Measurements from ENCODE around the gene CNTNAP5.

The CNTNAP5 gene

DNA sequence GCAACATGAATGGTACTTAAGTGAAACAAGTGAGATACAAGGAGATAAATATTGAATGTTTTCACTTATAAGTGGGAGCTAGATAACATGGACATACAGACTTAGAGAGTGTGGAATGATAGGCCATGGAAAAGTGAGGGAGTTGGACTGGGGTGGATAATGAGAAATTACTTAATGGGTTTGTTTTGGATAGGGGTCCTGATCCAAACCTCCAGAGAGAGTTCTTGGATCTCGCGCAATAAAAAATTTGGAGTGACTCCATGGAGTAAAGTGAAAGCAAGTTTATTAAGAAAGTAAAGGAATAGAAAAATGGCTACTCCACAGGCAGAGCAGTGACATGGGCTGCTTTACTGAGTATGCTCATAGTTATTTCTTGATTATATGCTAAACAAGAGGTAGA lies 508.9 kb downstream of the CNTNAP5 start:
- TF ChIP-seq, protein P1, sequence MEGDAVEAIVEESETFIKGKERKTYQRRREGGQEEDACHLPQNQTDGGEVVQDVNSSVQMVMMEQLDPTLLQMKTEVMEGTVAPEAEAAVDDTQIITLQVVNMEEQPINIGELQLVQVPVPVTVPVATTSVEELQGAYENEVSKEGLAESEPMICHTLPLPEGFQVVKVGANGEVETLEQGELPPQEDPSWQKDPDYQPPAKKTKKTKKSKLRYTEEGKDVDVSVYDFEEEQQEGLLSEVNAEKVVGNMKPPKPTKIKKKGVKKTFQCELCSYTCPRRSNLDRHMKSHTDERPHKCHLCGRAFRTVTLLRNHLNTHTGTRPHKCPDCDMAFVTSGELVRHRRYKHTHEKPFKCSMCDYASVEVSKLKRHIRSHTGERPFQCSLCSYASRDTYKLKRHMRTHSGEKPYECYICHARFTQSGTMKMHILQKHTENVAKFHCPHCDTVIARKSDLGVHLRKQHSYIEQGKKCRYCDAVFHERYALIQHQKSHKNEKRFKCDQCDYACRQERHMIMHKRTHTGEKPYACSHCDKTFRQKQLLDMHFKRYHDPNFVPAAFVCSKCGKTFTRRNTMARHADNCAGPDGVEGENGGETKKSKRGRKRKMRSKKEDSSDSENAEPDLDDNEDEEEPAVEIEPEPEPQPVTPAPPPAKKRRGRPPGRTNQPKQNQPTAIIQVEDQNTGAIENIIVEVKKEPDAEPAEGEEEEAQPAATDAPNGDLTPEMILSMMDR (IDR thresholded peaks at IDR 0.05; ENCODE audit: insufficient read depth, low read length, missing control alignments): no peak
- ChIA-PET POLR2A (no interaction called here), CTCF (no interaction called here)
- no peak for DNase-seq (ENCODE audit: low read depth, low spot score)
- no peak overlapping the region for H3K4me3 ChIP-seq (ENCODE audit: low read depth, low read length)

DNA sequence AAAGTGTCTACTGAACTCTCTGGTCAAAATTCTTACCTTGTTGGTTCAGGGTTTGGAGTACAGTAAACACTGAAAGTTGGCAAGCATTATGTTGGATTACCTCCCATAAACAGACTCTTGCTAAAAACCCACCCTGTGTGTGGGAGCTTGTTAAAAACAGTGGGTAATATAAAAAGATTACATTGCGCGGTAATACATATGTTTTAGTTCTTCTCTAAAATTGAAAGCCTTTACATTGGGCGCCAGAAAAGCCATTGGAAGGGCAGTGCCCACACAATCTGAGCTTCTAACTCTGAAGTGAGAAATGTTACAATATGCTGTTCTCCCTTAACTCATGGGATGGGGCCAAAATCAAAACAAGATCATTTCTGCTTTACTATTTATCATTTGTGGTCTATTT lies 510.7 kb downstream of the CNTNAP5 start:
- no peak overlapping the region for H3K4me3 ChIP-seq (ENCODE audit: low read depth, low read length)
- no peak for DNase-seq (ENCODE audit: low read depth, low spot score)
- TF ChIP-seq, protein P1 (IDR thresholded peaks at IDR 0.05; ENCODE audit: insufficient read depth, low read length, missing control alignments): no peak
- POLR2A ChIA-PET: no interaction called here
- CTCF ChIA-PET: no interaction called here

DNA sequence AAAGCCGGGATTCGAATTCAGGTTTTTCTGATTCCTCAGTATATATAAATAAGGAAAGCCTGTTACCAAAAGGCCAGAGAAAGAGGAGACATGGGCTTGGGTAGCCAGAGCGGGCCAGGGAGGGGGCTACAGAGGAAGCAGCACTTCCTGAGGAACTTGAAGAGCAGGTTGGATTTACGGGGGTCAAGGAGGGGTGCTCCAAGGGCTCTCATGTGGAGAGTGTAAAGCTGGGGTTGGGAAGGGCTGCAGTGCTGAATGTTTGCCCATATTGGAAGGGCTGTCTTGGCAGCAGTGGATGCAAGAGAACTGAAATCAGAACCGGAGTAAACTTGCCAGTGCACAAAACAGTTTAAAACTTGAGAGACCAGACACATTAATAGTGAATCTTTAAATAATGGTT lies 511.5 kb downstream of the CNTNAP5 start:
- DNase-seq (ENCODE audit: low read depth, low spot score): no peak
- POLR2A ChIA-PET: no interaction called here
- no peak overlapping the region for H3K4me3 ChIP-seq (ENCODE audit: low read depth, low read length)
- TF ChIP-seq, protein P1 (IDR thresholded peaks at IDR 0.05; ENCODE audit: insufficient read depth, low read length, missing control alignments): no peak
- CTCF ChIA-PET: no interaction called here

DNA sequence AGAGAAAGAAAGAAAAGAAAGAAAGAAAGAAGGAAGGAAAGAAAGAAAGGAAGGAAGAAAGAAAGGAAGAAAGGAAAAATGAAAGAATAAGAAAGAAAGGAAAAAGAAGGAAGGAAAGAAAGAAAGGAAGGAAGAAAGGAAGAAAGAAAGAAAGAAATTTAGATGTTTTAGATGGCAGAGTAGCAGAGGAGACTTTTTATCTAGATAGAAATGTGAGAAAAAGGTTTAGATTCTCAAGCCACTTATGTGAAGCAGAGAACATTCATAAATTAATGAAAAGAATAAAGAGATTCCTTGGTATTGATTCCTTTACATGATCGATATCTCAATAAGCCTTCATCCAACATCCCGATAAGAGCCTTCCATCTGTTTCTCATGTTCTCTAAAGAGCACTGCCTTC lies 513.5 kb downstream of the CNTNAP5 start:
- no peak for DNase-seq (ENCODE audit: low read depth, low spot score)
- TF ChIP-seq, protein P1 (IDR thresholded peaks at IDR 0.05; ENCODE audit: insufficient read depth, low read length, missing control alignments): no peak
- CTCF ChIA-PET: no interaction called here
- no peak overlapping the region for H3K4me3 ChIP-seq (ENCODE audit: low read depth, low read length)
- POLR2A ChIA-PET: no interaction called here

DNA sequence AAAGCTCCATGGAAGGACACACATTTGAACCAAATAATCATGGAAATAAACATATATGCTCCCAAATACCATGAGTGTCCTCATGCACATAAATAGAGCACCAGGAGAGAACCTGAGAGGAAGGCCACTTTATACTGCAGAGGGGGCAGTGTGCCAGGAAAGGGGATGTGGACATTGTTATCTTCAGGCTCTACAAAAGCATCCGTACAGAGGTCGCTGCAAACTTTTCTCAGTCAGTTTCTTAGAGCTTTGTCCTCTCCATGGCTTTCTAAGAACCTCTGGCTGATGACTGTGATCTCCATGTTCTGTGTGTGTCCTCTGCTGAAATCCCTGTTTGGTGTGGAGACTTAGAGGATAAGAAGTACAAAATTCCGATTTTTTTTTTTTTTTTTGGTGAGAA lies 515.7 kb downstream of the CNTNAP5 start:
- no peak overlapping the region for H3K4me3 ChIP-seq (ENCODE audit: low read depth, low read length)
- TF ChIP-seq, protein P1 (IDR thresholded peaks at IDR 0.05; ENCODE audit: insufficient read depth, low read length, missing control alignments): no peak
- ChIA-PET POLR2A (no interaction called here), CTCF (no interaction called here)
- no peak for DNase-seq (ENCODE audit: low read depth, low spot score)

DNA sequence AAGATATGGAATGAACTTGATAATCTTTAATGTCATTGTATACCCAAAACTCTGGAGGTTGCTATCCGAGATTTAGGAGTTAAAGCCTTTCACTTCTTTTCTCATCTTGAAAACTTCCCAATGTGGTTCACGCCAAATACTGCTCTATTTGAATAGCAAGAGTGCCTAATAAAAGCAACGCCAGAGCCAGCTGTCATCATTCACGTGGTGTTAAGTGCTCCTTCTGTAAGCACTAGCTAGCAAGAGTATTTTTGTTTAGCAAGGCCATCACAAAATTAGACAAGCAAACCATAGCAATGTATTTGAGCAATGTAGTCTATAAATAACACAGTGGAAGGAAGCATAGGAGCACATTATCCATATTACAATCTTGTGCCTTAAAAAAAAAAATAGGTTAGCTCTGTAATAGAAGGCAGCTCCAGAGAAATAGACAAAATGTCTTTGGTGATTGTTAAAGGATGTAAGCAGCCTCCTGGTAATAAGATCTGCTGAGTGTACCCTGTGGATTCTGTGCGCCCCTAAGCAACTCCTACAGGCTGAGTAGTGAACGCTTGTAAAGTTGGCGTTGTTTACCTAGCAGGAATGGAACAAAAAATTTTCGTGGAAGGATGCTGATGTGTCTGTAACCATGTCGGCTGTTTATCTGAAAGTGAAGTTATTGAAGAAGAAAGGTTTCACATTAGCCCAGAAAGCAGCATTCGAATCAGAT lies 518.0 kb downstream of the CNTNAP5 start:
- CTCF ChIA-PET: no interaction called here

More for the DNA sequence above, 518.0 kb downstream of the CNTNAP5 start:
- H3K4me3 ChIP-seq (ENCODE audit: low read depth, low read length): no peak overlapping the region
- no peak for DNase-seq (ENCODE audit: low read depth, low spot score)
- POLR2A ChIA-PET: no interaction called here
- TF ChIP-seq, protein P1 (IDR thresholded peaks at IDR 0.05; ENCODE audit: insufficient read depth, low read length, missing control alignments): no peak
